Esophagus squamous epithelium (tissue), 4 donors: Measurements from ENCODE around the gene TNNI2.
A peak's percentile ranks its signal among the peaks of the same experiment; 100 is the strongest.

ENCODE experiments used
- CTCF ChIP-seq, 6 experiments: fragments of 450-650 bp in 4 of 6; fragments of 200-600 bp in 2 of 6; sonication (generic) in 2 of 6; IDR thresholded peaks; one replicate each; pipeline ENCODE4 v1.5.1; 2016 to 2019; ENCODE audit warnings: antibody characterized with exemption in 6 of 6, mild to moderate bottlenecking in 4 of 6, moderate library complexity in 4 of 6
- POLR2A ChIP-seq, 4 donors: fragments of 450-650 bp; IDR thresholded peaks; one replicate each; pipeline ENCODE4 v1.6.1; 2017; ENCODE audit warnings: antibody characterized with exemption in 4 of 4, mild to moderate bottlenecking in 4 of 4, moderate library complexity in 3 of 4

GRCh38 chr11:1826552-1827094, 12.2 kb upstream of the TNNI2 start:
- peak in 1 of 6 experiments; percentile 7 for TF ChIP-seq CTCF (IDR thresholded peaks at IDR 0.05)
- no peak for TF ChIP-seq POLR2A (IDR thresholded peaks at IDR 0.05)
